Kidney epithelial cell (primary cell): ENCODE measurements around the gene RAB26. TPM values are rescaled to one million over a fixed set of nuclear protein-coding genes. Genes with fewer than 3 reads are reported as not detected.
"Not testable (repeated sequence)": the region's sequence is repeated elsewhere in the genome, so short reads cannot be mapped to it uniquely, and the experiment has no call there.

ENCODE experiments used
- DNase-seq: peaks from one replicate; pipeline ENCODE4 v3.0.0-alpha.2; 2010; ENCODE audit warnings: low read depth
- H3K27me3 ChIP-seq: 2 replicates; pipeline ENCODE4 v1.6.0; 2011; ENCODE audit warnings: low read length; ENCODE audit not compliant: control insufficient read depth, insufficient read depth
- H3K36me3 ChIP-seq: 2 replicates; pipeline ENCODE4 v1.5.1; 2011; ENCODE audit warnings: low read length; ENCODE audit not compliant: control insufficient read depth, insufficient read depth
- H3K4me3 ChIP-seq: 2 replicates; pipeline ENCODE4 v1.5.1; 2011; ENCODE audit warnings: low read depth, mild to moderate bottlenecking, control low read depth, low read length
- CTCF ChIP-seq: IDR thresholded peaks from 2 replicates; pipeline ENCODE4 v1.5.1; 2011; ENCODE audit warnings: mild to moderate bottlenecking, moderate library complexity, low read length, control low read depth, inconsistent platforms; ENCODE audit not compliant: insufficient read depth, poor library complexity, severe bottlenecking
- total RNA-seq: library from RNA; depleted of rRNA; stranded (reverse); fragments of >200 nt; gene quantifications from 2 replicates; pipeline ENCODE4 v1.2.3, GENCODE V29; 2015

Gene RAB26
- total RNA-seq, 1 donor from 2014 or later: 0.54 TPM

GRCh38 chr16:2110332-2111008 lies 38.0 kb upstream of the RAB26 start:
- not testable (repeated sequence) for H3K27me3 ChIP-seq, H3K4me3 ChIP-seq, H3K36me3 ChIP-seq, DNase-seq

GRCh38 chr16:2111009-2111353 lies 37.4 kb upstream of the RAB26 start:
- H3K4me3 ChIP-seq, DNase-seq, H3K36me3 ChIP-seq, H3K27me3 ChIP-seq: not testable (repeated sequence)

- not testable (repeated sequence) for DNase-seq, H3K4me3 ChIP-seq, H3K36me3 ChIP-seq, H3K27me3 ChIP-seq
These were observed 36.8 kb upstream of the RAB26 start for GRCh38 chr16:2111412-2112335.

GRCh38 chr16:2112539-2113106 lies 35.8 kb upstream of the RAB26 start:
- not testable (repeated sequence) for DNase-seq, H3K36me3 ChIP-seq, H3K27me3 ChIP-seq, H3K4me3 ChIP-seq

- DNase-seq, H3K27me3 ChIP-seq, H3K4me3 ChIP-seq, H3K36me3 ChIP-seq: not testable (repeated sequence)
These were observed 34.2 kb upstream of the RAB26 start for GRCh38 chr16:2114225-2114624.

GRCh38 chr16:2114885-2115590 lies 33.4 kb upstream of the RAB26 start:
- H3K36me3 ChIP-seq, H3K4me3 ChIP-seq, H3K27me3 ChIP-seq, DNase-seq: not testable (repeated sequence)

- DNase-seq: no peak
- no peaks in the 10 kb centered on the region for H3K36me3 ChIP-seq
These were observed 32.8 kb upstream of the RAB26 start for GRCh38 chr16:2115591-2115973.

GRCh38 chr16:2116428-2116827 lies 32.0 kb upstream of the RAB26 start:
- not testable (repeated sequence) for DNase-seq, H3K4me3 ChIP-seq, H3K36me3 ChIP-seq, H3K27me3 ChIP-seq

More at GRCh38 chr16:2115591-2115973, 32.8 kb upstream of the RAB26 start:
- no peak for TF ChIP-seq CTCF
- Histone ChIP-seq H3K4me3 (no peak overlapping the region), H3K27me3 (no peaks in the 10 kb centered on the region)

- not testable (repeated sequence) for H3K36me3 ChIP-seq, DNase-seq, H3K4me3 ChIP-seq, H3K27me3 ChIP-seq
These were observed 31.1 kb upstream of the RAB26 start for GRCh38 chr16:2117341-2117740.

GRCh38 chr16:2117960-2118722 lies 30.3 kb upstream of the RAB26 start:
- not testable (repeated sequence) for H3K4me3 ChIP-seq, H3K36me3 ChIP-seq, DNase-seq, H3K27me3 ChIP-seq
